Measurements from ENCODE around the gene MAP7D1. TPM values are rescaled to one million over a fixed set of nuclear protein-coding genes. Genes with fewer than 3 reads are reported as not detected.

Gene MAP7D1
- total RNA-seq (100 to 1,000 TPM in 2 of 5 donors, 10 to 100 TPM in 3; 14.6 to 164 (median 40.3) TPM), polyA plus RNA-seq (10 to 100 TPM; 36.7 to 42.8 (median 42.4) TPM)
- long read RNA-seq, donor 1, partial matches to known transcripts: 0 of 1 reads
- long read RNA-seq, donor 1, other reads (novel, unspliced or antisense): 0 of 1 reads
- long read RNA-seq, donor 2, partial matches to known transcripts: 0 of 3 reads
- long read RNA-seq, donor 2, other reads (novel, unspliced or antisense): 0 of 3 reads
- long read RNA-seq, donor 3, partial matches to known transcripts: 0 of 1 reads
- long read RNA-seq, donor 3, other reads (novel, unspliced or antisense): 0 of 1 reads
- long read RNA-seq, donor 4: 0 reads
- long read RNA-seq, donor 5, partial matches to known transcripts: 6 of 7 reads
- long read RNA-seq, donor 5, other reads (novel, unspliced or antisense): 0 of 7 reads
- long read RNA-seq, donor 6: 0 reads
- long read RNA-seq, donor 7, partial matches to known transcripts: 10 of 12 reads
- long read RNA-seq, donor 7, other reads (novel, unspliced or antisense): 0 of 12 reads
- long read RNA-seq, donor 8: 0 reads
- long read RNA-seq, donor 9, partial matches to known transcripts: 14 of 16 reads
- long read RNA-seq, donor 9, other reads (novel, unspliced or antisense): 0 of 16 reads
- long read RNA-seq, donor 10: 0 reads

DNA sequence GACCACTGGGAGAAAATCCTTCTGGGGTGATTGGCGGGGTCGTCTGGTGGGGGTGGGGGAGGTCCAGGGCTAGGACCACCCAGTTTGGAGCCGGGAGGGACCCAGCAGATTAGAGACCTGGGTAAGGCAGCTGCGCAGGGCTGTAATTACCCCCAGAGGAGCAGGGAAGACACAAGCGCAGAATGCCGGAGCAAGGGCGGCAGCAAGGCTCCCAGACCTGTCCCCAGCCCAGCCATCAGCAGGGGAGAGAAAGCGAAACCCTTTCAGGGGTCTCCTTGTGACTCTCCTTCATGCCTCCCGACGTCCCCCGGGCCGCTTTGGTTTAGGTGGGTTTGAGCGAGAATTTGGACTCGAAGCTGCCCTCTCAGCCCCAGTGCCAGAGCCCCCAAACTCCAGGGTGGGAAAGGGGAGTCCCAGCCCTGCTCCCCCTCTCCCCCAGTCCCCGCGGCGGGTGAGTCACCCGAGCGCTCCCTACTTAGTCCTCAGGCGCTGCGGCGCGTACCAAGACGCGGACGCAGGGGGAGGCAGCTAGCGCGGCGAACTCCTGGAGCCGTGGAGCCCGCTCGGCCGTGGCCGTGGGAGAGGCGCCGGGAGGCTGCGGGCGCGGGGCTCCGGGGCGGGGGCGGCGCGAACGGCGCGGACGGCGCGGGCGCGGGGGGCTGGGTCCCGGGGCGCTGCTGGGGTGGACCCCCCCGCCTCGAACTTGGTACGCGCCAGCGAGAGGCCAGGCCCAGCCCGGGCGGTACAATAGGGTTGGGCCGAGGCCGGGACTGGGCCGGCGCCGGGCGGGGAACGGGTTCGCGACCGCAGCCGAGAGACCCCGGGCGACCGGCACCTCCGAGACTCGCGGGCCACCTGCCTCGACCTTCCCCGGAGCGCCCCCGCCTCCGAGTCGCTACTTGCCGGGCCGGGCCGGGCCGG is at the start of gene MAP7D1:
Gene MAP7D1 (plus strand): TSS at position 753 of the 921 bp plus-strand sequence. CDS start 258 bp downstream, outside the sequence.
- Histone ChIP-seq H3K9me3 (no peaks in the 10 kb centered on the region), H3K4me3 (peak within 1 kb of the TSS; percentile 90 to 99 (median 98)), H3K36me3 (peaks cover 0 to 4% (median 0%) of the 10 kb centered on the region in 4 donors), H3K27me3 (no peaks in the 10 kb centered on the region), H3K4me1 (peaks cover 56 to 66% (median 61%) of the 10 kb centered on the region in 4 donors), H3K27ac (peak within 1 kb of the TSS; percentile 95 to 100 (median 98))
- peak; percentile 85 to 95 for DNase-seq
- intact Hi-C loops (cut with DNase I; ENCODE audit: low total_unique reads): no loop called here
- WGBS, 5 donors: 0 to 1% (median 0%) methylated on average over 23 to 88 of the region's 88 CpGs
- TF ChIP-seq EP300 (IDR thresholded peaks at IDR 0.05) (no peak), POLR2AphosphoS5 (IDR thresholded peaks at IDR 0.05) (peak; percentile 76 to 93 (median 87)), POLR2A (IDR thresholded peaks at IDR 0.05) (peak in 2 of 4 donors; percentile 41 to 60)

DNA sequence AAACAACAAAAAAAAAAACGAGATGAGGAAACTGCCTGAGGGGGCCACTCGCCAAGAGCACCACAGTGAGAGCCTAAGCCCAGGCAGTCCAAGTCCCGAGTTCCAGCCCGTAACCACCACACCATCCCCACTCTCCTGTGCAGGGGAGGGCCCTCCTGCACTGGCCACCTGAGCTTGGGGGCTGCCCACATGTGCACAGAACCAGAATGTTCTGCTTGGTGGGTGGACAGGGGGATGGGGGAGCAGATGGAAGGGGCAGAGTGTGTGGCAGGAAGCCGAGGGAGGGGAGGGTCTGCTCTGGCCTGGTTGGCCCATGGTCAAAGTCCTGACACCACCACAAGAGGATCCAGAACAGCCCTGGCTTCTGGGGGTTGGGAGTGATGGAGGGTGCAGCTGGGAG is 49.7 kb upstream of the MAP7D1 start:
- H3K27ac ChIP-seq: peak overlapping the region in 1 of 5 donors; percentile 48

GRCh38 chr1:36107394-36107793 is 48.6 kb upstream of the MAP7D1 start:
- H3K4me1 ChIP-seq: peaks cover 0 to 25% (median 3%) of the 10 kb centered on the region in 4 donors
- no peak for TF ChIP-seq CTCF (IDR thresholded peaks at IDR 0.05)
- no peak for TF ChIP-seq POLR2AphosphoS5 (IDR thresholded peaks at IDR 0.05)
- TF ChIP-seq POLR2A (IDR thresholded peaks at IDR 0.05): no peak
- no peak for TF ChIP-seq EP300 (IDR thresholded peaks at IDR 0.05)
- intact Hi-C loops (cut with DNase I; ENCODE audit: low total_unique reads): loop anchor here (10.0 kb wide), 1 partner anchor 307 kb away; no protein-coding TSS in a partner anchor
- H3K36me3 ChIP-seq: no peaks in the 10 kb centered on the region
- no peaks in the 10 kb centered on the region for H3K9me3 ChIP-seq
- WGBS, 5 donors: 78 to 86% (median 86%) methylated on average over 9 of the region's 9 CpGs
- DNase-seq: no peak
- no peak overlapping the region for H3K4me3 ChIP-seq
- H3K27me3 ChIP-seq: no peaks in the 10 kb centered on the region
- peak overlapping the region in 1 of 5 donors; percentile 48 for H3K27ac ChIP-seq

More for the DNA sequence above, 49.7 kb upstream of the MAP7D1 start:
- H3K4me3 ChIP-seq: no peak overlapping the region
- no peaks in the 10 kb centered on the region for H3K27me3 ChIP-seq
- TF ChIP-seq EP300 (IDR thresholded peaks at IDR 0.05): no peak
- TF ChIP-seq POLR2AphosphoS5 (IDR thresholded peaks at IDR 0.05): no peak
- no peak for TF ChIP-seq POLR2A (IDR thresholded peaks at IDR 0.05)
- no peak for TF ChIP-seq CTCF (IDR thresholded peaks at IDR 0.05)
- intact Hi-C loops (cut with DNase I; ENCODE audit: low total_unique reads): loop anchor here (10.0 kb wide), 1 partner anchor 309 kb away; no protein-coding TSS in a partner anchor
- 43 to 55% (median 48%) methylated on average over 5 of the region's 5 CpGs for WGBS, 5 donors
- DNase-seq: no peak
- H3K9me3 ChIP-seq: no peaks in the 10 kb centered on the region
- H3K4me1 ChIP-seq: peaks cover 0 to 25% (median 3%) of the 10 kb centered on the region in 4 donors
- H3K36me3 ChIP-seq: no peaks in the 10 kb centered on the region

GRCh38 chr1:36108314-36108713 is 47.6 kb upstream of the MAP7D1 start:
- no peak overlapping the region for H3K4me3 ChIP-seq
- intact Hi-C loops (cut with DNase I; ENCODE audit: low total_unique reads): loop anchor here (10.0 kb wide), 1 partner anchor 306 kb away; no protein-coding TSS in a partner anchor
- 82 to 87% (median 84%) methylated on average over 12 to 14 of the region's 14 CpGs for WGBS, 5 donors
- H3K36me3 ChIP-seq: no peaks in the 10 kb centered on the region
- H3K4me1 ChIP-seq: peaks cover 0 to 25% (median 3%) of the 10 kb centered on the region in 4 donors
- no peak for DNase-seq
- H3K27ac ChIP-seq: peak overlapping the region in 1 of 5 donors; percentile 48
- TF ChIP-seq EP300 (IDR thresholded peaks at IDR 0.05) (no peak), POLR2A (IDR thresholded peaks at IDR 0.05) (no peak), POLR2AphosphoS5 (IDR thresholded peaks at IDR 0.05) (no peak), CTCF (IDR thresholded peaks at IDR 0.05) (no peak)
- H3K9me3 ChIP-seq: no peaks in the 10 kb centered on the region
- H3K27me3 ChIP-seq: no peaks in the 10 kb centered on the region

Data from stomach (tissue), 19 donors.